Loucy (cell line): ENCODE measurements around the gene CEMIP2.

ENCODE experiments used
- H2AFZ ChIP-seq: fragments of 200-600 bp; sonication (generic); 2 replicates; pipeline ENCODE4 v1.6.0; 2016; ENCODE audit warnings: antibody characterized with exemption, mild to moderate bottlenecking, low read length, moderate library complexity
- H3F3A ChIP-seq: fragments of 200-600 bp; 2 replicates; pipeline ENCODE4 v1.6.0; 2016; ENCODE audit warnings: antibody characterized with exemption, low read depth, mild to moderate bottlenecking
- H3K27me3 ChIP-seq: fragments of 200-600 bp; sonication (generic); 2 replicates; pipeline ENCODE4 v1.6.1; 2014; ENCODE audit warnings: low read length, mild to moderate bottlenecking; ENCODE audit not compliant: insufficient read depth, poor library complexity, severe bottlenecking
- H3K36me3 ChIP-seq: fragments of 200-600 bp; sonication (generic); 2 replicates; pipeline ENCODE4 v1.6.1; 2016; ENCODE audit warnings: low read length; ENCODE audit not compliant: insufficient read depth
- H3K4me1 ChIP-seq: fragments of 200-600 bp; sonication (generic); 2 replicates; pipeline ENCODE4 v1.5.1; 2014; ENCODE audit warnings: low read length, mild to moderate bottlenecking; ENCODE audit not compliant: insufficient read depth, poor library complexity, severe bottlenecking
- H3K4me2 ChIP-seq: fragments of 200-600 bp; sonication (generic); 2 replicates; pipeline ENCODE4 v1.6.0; 2014; ENCODE audit warnings: antibody characterized with exemption, low read length, low read depth, mild to moderate bottlenecking; ENCODE audit not compliant: poor library complexity, severe bottlenecking
- H3K4me3 ChIP-seq: fragments of 200-600 bp; sonication (generic); 2 replicates; pipeline ENCODE4 v1.5.1; 2014; ENCODE audit warnings: low read length, mild to moderate bottlenecking, mixed read lengths; ENCODE audit not compliant: poor library complexity, severe bottlenecking
- H3K79me2 ChIP-seq: fragments of 200-600 bp; sonication (generic); 2 replicates; pipeline ENCODE4 v1.6.1; 2014; ENCODE audit warnings: low read length; ENCODE audit not compliant: insufficient read depth
- H3K9ac ChIP-seq: fragments of 200-600 bp; sonication (generic); 2 replicates; pipeline ENCODE4 v1.6.0; 2014; ENCODE audit warnings: mild to moderate bottlenecking, low read depth, low read length, moderate library complexity; ENCODE audit not compliant: poor library complexity, severe bottlenecking
- H3K9me2 ChIP-seq: fragments of 200-600 bp; sonication (generic); replicated peaks from 2 replicates; pipeline ENCODE4 v1.6.1; 2016; ENCODE audit warnings: low read depth, low read length, mixed read lengths
- H3K9me3 ChIP-seq: fragments of 200-600 bp; sonication (generic); 2 replicates; pipeline ENCODE4 v1.6.1; 2014; ENCODE audit warnings: mild to moderate bottlenecking, antibody characterized with exemption, low read length, low read depth; ENCODE audit not compliant: insufficient read depth
- H4K20me1 ChIP-seq: fragments of 200-600 bp; sonication (generic); 2 replicates; pipeline ENCODE4 v1.6.0; 2014; ENCODE audit warnings: antibody characterized with exemption, low read length, mild to moderate bottlenecking; ENCODE audit not compliant: insufficient read depth, poor library complexity, severe bottlenecking
- CTCF ChIP-seq: fragments of 200-600 bp; sonication (generic); conservative IDR thresholded peaks from 2 replicates; pipeline ENCODE4 v1.5.1; 2014; ENCODE audit warnings: mild to moderate bottlenecking, antibody characterized with exemption, low read length
- EZH2phosphoT487 ChIP-seq: fragments of 200-600 bp; IDR thresholded peaks from 2 replicates; pipeline ENCODE4 v1.6.1; 2018; ENCODE audit warnings: antibody characterized with exemption, mild to moderate bottlenecking, moderate library complexity, borderline replicate concordance

The CEMIP2 gene

GRCh38 chr9:71767163-71767775 is 1.0 kb downstream of the CEMIP2 start:
- H3K4me1 ChIP-seq = peaks cover 51% of the 10 kb centered on the region

GRCh38 chr9:71766663-71767062 is 1.6 kb downstream of the CEMIP2 start:
- TF ChIP-seq EZH2phosphoT487 (no peak), CTCF (no peak)
- peaks cover 55% of the 10 kb centered on the region for H3K4me1 ChIP-seq
- no peaks in the 10 kb centered on the region for H3K9me2 ChIP-seq
- peaks cover 5% of the 10 kb centered on the region; the same call in 1 of the 2 replicates for H3F3A ChIP-seq
- peak overlapping the region; percentile 85 for H3K4me2 ChIP-seq
- peaks cover 63% of the 10 kb centered on the region for H3K79me2 ChIP-seq
- no peaks in the 10 kb centered on the region for H3K9me3 ChIP-seq
- peak overlapping the region; percentile 98 for H3K4me3 ChIP-seq
- H4K20me1 ChIP-seq = peaks cover 13% of the 10 kb centered on the region
- H3K27me3 ChIP-seq = no peaks in the 10 kb centered on the region
- H3K36me3 ChIP-seq = no peaks in the 10 kb centered on the region
- peak overlapping the region; percentile 84 for H3K9ac ChIP-seq
- no peak overlapping the region for H2AFZ ChIP-seq

More at GRCh38 chr9:71767163-71767775, 1.0 kb downstream of the CEMIP2 start:
- peak overlapping the region; percentile 85; the same call in 1 of the 2 replicates for H2AFZ ChIP-seq
- H3K27me3 ChIP-seq = no peaks in the 10 kb centered on the region
- TF ChIP-seq CTCF (no peak), EZH2phosphoT487 (no peak)
- H4K20me1 ChIP-seq = peaks cover 13% of the 10 kb centered on the region
- H3K36me3 ChIP-seq = no peaks in the 10 kb centered on the region
- H3K9me3 ChIP-seq = no peaks in the 10 kb centered on the region
- H3K4me3 ChIP-seq = peak overlapping the region; percentile 98
- H3K4me2 ChIP-seq = peak overlapping the region; percentile 85
- peaks cover 57% of the 10 kb centered on the region for H3K79me2 ChIP-seq
- peak overlapping the region; percentile 84 for H3K9ac ChIP-seq
- peaks cover 5% of the 10 kb centered on the region; the same call in 1 of the 2 replicates for H3F3A ChIP-seq
- no peaks in the 10 kb centered on the region for H3K9me2 ChIP-seq

DNA sequence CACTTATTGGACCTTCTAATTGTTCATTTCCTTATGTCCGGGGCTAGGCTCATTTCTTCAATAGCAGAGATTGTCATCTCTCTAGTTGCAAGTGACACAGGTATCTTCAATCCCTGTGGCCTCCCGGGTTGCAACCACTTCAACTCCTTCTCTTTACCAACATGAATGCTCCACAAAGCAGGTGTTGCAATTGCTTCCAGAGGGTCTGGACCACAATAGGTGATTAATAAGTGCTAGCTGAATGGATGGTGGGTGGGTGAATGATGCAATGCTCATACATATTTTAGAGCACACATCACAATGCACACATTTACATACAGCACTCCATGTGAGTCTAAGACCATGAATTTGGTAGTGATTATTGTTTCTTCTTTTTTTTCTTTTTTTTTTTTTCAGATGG is 2.6 kb downstream of the CEMIP2 start:
- no peak overlapping the region for H3K9ac ChIP-seq
- peaks cover 13% of the 10 kb centered on the region for H4K20me1 ChIP-seq
- H2AFZ ChIP-seq = no peak overlapping the region
- TF ChIP-seq CTCF (no peak), EZH2phosphoT487 (no peak)
- no peaks in the 10 kb centered on the region for H3K36me3 ChIP-seq
- peaks cover 73% of the 10 kb centered on the region for H3K79me2 ChIP-seq
- no peaks in the 10 kb centered on the region for H3K9me3 ChIP-seq
- peak overlapping the region; percentile 52 for H3K4me3 ChIP-seq
- peaks cover 61% of the 10 kb centered on the region for H3K4me1 ChIP-seq
- H3K9me2 ChIP-seq = no peaks in the 10 kb centered on the region
- no peaks in the 10 kb centered on the region for H3K27me3 ChIP-seq
- H3K4me2 ChIP-seq = peak overlapping the region; percentile 85
- H3F3A ChIP-seq = peaks cover 5% of the 10 kb centered on the region; the same call in 1 of the 2 replicates
